ENCODE results near the gene IL9R.
A peak's percentile ranks its signal among the peaks of the same experiment; 100 is the strongest.

- TF ChIP-seq CTCF (IDR thresholded peaks at IDR 0.05) (peak in 4 of 6 experiments; percentile 19 to 68 (median 60)), POLR2A (IDR thresholded peaks at IDR 0.05) (no peak)
These were observed 30.6 kb upstream of the IL9R start for GRCh38 chrX:155966876-155967275.

All from Peyer's patch (tissue), 4 donors.